Gastroesophageal sphincter (tissue), 3 donors: ENCODE measurements around the gene C2orf76.

Experiments used
- POLR2AphosphoS5 ChIP-seq: sonication (generic); formaldehyde crosslinking; IDR thresholded peaks from one replicate; pipeline ENCODE4 v1.6.1; 2017; ENCODE audit warnings: antibody characterized with exemption
- TF ChIP-seq, protein P1 (sequence below), 4 experiments: fragments of 200-600 bp in 2 of 4; fragments of 450-650 bp in 2 of 4; sonication (generic) in 1 of 4; IDR thresholded peaks; one replicate each; pipeline ENCODE4 v1.5.1; 2017 to 2019; ENCODE audit warnings: antibody characterized with exemption in 4 of 4, mild to moderate bottlenecking in 2 of 4, moderate library complexity in 2 of 4

DNA sequence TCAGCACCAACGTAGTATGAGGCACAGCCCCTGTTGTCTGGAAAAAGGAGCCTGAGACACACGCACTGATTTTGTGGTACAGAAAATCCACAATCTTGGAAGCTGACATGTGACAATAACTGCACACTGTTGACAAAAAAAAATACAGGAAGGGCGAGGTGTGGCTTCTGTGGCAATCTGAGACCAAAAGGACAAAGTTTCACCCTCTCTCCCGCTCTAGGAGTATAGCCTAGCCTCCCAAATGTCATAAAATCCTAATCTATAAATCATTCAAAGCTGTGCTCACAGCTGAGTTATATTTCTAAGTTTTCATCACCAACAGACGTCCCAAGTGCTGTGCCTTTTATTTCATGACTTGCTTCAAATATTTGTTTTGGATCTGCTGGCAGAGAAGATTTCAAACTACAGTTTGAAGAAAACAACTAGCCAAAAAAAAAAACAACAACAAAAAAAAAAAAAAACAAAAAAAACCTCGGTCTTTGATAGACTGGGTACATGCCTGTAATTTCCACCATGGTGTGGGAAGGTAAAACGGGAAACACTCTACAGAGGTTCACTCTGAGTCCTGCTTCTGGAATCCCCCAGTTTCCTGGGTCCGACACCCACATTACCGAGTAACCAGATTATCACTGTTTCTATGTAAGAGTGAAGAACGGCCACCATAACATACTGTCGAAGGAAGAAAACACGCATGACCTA lies 61.0 kb downstream of the C2orf76 start:
- TF ChIP-seq, protein P1, sequence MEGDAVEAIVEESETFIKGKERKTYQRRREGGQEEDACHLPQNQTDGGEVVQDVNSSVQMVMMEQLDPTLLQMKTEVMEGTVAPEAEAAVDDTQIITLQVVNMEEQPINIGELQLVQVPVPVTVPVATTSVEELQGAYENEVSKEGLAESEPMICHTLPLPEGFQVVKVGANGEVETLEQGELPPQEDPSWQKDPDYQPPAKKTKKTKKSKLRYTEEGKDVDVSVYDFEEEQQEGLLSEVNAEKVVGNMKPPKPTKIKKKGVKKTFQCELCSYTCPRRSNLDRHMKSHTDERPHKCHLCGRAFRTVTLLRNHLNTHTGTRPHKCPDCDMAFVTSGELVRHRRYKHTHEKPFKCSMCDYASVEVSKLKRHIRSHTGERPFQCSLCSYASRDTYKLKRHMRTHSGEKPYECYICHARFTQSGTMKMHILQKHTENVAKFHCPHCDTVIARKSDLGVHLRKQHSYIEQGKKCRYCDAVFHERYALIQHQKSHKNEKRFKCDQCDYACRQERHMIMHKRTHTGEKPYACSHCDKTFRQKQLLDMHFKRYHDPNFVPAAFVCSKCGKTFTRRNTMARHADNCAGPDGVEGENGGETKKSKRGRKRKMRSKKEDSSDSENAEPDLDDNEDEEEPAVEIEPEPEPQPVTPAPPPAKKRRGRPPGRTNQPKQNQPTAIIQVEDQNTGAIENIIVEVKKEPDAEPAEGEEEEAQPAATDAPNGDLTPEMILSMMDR (IDR thresholded peaks at IDR 0.05), result no peak
- no peak for TF ChIP-seq POLR2AphosphoS5
